GM10847 (cell line): ENCODE measurements around the gene SUN1.

ENCODE experiments used
- POLR2A ChIP-seq: IDR thresholded peaks from 2 replicates; pipeline ENCODE4 v1.6.1; 2011; ENCODE audit not compliant: insufficient read length; ENCODE audit errors: extremely low read depth

SUN1 gene, protein sequence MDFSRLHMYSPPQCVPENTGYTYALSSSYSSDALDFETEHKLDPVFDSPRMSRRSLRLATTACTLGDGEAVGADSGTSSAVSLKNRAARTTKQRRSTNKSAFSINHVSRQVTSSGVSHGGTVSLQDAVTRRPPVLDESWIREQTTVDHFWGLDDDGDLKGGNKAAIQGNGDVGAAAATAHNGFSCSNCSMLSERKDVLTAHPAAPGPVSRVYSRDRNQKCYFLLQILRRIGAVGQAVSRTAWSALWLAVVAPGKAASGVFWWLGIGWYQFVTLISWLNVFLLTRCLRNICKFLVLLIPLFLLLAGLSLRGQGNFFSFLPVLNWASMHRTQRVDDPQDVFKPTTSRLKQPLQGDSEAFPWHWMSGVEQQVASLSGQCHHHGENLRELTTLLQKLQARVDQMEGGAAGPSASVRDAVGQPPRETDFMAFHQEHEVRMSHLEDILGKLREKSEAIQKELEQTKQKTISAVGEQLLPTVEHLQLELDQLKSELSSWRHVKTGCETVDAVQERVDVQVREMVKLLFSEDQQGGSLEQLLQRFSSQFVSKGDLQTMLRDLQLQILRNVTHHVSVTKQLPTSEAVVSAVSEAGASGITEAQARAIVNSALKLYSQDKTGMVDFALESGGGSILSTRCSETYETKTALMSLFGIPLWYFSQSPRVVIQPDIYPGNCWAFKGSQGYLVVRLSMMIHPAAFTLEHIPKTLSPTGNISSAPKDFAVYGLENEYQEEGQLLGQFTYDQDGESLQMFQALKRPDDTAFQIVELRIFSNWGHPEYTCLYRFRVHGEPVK

GRCh38 chr7:832167-832967, at the start of gene SUN1:
Gene SUN1 (plus strand): TSS chr7:832476. CDS start chr7:832525, 49 bp downstream.
- no peak for TF ChIP-seq POLR2A

- no peak for TF ChIP-seq POLR2A
Measured at GRCh38 chr7:782718-783449, 49.4 kb upstream of the SUN1 start.

GRCh38 chr7:783556-784490, 48.5 kb upstream of the SUN1 start:
- no peak for TF ChIP-seq POLR2A

DNA sequence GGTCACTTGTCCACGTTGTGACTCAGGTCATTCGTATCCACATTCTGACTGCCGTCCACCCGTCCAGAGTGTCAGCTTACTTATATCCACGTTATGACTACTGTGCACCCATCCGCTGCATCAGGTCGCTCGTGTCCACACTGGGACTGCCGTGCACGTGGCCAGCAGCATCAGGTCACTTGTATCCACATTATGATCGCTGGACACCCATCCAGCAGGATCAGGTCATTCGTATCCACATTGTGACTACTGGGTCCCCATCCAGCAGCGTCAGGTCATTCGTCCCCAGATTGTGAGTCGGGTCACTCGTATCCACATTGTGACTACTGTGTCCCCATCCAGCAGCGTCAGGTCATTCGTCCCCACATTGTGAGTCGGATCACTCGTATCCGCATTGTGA, 47.3 kb upstream of the SUN1 start:
- TF ChIP-seq POLR2A: no peak

DNA sequence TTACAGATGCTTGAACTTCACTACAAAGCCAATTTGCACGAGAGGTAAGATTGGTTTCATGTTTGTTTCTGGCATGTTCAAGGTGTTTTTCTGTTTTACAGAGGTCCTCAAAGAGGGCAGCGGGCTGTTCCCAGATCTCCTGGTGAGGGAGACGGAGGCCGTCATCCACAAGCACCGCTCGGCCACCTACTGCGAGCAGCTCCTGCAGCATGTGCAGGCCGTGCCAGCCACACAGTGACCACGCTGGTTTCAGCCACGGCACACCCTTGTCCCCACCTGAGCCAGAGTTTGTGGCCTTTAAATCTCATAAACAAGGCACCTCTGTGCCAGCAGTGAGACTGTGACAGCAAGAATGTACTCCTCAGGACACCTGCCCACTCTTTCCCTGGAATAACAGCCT, 46.9 kb upstream of the SUN1 start:
- TF ChIP-seq POLR2A: no peak

GRCh38 chr7:786472-787255, 45.6 kb upstream of the SUN1 start:
- TF ChIP-seq POLR2A: no peak

DNA sequence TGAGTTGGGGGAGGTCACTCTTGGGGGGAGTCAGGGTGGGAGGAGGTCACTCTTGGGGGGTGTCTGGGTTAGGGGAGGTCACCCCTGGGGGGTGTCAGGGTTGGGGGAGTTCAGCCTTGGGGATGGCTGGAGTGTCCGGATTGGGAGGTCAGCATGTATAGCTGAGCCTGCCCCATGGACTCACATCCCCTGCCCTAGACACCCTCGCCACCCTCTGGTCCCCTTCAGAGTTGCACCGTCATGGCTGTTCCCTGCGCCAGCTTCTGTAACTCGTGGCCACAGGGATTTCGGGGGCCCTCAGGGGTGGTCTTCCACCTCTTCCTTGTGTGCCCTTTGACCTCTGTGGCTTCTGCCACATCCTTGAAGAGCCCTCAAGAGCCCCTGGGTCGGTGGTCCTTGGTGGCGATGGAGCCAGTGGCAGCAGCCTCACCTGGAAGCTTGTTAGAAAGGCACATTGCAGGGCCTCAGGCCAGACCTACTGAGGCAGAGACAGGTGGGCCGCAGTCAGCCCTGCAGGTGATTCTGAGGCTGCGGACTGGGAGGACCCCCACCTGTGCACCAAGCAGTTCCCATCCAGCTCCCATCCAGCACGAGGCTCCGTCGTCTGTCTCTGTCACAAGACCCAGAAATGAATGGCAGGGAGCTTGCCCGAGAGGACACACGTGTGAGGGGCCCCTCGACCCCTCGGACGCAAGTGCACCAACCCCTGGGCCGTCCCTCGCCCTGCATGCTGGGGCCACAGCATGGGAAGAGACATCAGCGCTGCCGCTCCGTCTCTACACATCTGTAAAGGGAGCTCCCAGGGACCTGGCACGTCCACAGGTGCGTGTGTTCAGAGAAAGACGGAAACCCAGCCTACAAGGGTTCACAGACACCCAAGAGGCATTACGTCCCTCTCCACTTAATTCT, 44.7 kb upstream of the SUN1 start:
- TF ChIP-seq POLR2A: no peak

DNA sequence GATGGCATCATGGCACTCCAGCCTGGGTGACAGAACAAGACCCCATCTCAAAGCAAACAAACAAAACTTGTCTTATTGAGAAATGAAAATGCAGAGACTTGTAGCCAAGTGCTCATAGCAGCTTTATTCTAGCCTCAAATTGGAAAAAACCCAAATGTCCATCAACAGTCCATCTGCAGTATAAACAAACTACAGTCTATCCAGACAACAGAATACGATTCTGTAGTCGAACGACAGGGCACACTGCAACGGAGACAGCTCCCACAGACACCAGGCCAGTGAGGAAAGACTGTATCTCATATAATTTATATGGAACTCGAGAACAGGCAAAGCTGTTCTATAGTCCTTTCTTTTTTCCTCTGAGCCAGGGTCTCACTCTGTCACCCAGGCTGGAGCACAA, 40.8 kb upstream of the SUN1 start:
- TF ChIP-seq POLR2A: no peak

DNA sequence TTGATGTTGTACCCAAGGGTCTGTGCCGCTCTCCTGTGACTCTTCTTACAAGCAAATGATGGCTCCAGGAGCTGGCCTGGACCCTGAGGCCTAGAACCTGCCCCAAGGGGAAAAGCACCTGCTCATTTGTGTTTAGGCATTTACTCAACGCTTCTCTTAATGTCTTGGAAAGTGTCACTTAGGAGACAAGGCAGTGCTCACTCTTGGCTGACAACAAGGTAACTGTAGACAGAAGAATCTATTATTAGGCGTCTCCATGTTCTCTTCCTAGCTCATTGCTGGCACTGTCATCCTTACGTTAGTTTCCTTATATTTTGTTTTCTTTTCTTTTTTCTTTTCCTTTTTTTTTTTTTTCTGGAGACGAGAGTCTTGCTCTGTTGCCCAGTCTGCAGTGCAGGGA, 38.1 kb upstream of the SUN1 start:
- TF ChIP-seq POLR2A: no peak

DNA sequence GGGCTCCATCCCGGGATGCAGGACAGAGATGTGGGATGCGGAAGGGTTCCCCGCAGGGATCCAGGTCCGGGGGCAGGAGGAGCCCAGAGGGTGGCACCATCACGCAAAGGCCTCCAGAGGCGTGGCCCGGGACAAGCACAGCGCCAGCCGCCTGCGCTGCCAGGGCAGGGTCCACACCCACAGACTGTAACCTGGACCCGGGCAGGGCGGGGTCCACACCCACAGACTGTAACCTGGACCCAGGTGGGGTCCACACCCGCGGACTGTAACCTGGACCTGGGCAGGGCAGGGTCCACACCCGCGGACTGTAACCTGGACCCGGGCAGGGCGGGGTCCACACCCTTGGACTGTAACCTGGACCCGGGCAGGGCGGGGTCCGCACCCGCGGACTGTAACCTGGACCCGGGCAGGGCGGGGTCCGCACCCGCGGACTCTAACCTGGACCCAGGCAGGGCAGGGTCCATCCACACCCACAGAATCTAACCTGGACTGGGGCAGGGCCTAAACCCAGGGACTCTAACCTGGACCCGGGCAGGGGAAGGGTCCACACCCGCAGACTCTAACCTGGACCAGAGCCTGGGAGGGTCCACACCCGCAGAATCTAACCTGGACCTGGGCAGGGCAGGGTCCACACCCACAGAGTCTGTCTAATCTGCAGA, 37.5 kb upstream of the SUN1 start:
- TF ChIP-seq POLR2A: no peak

- no peak for TF ChIP-seq POLR2A
Measured at GRCh38 chr7:798921-799470, 33.3 kb upstream of the SUN1 start.
